ENCODE results near the gene RNF213. TPM values are rescaled to one million over a fixed set of nuclear protein-coding genes. Genes with fewer than 3 reads are reported as not detected.

Gene RNF213
- total and polyA plus RNA-seq, 2 donors (not counting 1 experiment from before 2014, with no cell fraction given) = 36.8 to 245 TPM

DNA sequence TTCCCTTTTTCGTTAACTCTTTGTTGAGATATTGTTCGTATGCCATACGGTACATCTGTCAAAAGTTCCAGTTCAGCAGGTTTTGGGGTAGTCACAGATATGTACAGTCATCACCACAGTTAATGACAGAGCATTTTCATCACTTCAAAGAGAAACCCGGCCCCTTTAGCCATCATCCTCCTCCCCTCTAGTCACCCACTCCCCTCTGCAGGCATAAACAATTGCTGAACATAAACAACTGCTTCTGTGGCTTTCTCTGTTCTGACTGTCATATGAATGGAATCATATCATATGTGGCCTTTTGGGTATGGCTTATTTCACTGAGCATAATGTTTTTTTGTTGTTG lies 59.3 kb downstream of the RNF213 start:
- TF ChIP-seq, protein P1, sequence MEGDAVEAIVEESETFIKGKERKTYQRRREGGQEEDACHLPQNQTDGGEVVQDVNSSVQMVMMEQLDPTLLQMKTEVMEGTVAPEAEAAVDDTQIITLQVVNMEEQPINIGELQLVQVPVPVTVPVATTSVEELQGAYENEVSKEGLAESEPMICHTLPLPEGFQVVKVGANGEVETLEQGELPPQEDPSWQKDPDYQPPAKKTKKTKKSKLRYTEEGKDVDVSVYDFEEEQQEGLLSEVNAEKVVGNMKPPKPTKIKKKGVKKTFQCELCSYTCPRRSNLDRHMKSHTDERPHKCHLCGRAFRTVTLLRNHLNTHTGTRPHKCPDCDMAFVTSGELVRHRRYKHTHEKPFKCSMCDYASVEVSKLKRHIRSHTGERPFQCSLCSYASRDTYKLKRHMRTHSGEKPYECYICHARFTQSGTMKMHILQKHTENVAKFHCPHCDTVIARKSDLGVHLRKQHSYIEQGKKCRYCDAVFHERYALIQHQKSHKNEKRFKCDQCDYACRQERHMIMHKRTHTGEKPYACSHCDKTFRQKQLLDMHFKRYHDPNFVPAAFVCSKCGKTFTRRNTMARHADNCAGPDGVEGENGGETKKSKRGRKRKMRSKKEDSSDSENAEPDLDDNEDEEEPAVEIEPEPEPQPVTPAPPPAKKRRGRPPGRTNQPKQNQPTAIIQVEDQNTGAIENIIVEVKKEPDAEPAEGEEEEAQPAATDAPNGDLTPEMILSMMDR (conservative IDR thresholded peaks at IDR 0.05 in 1 of 2, IDR thresholded peaks at IDR 0.05 in 1 of 2; ENCODE audit: low read depth in 1 of 2, low read length in 2 of 2) = no peak
- TF ChIP-seq EZH2 (IDR thresholded peaks at IDR 0.05; ENCODE audit: low read length, missing control alignments) = no peak
- no peak for DNase-seq (ENCODE audit: low read depth in 2 of 2)
- H3K9ac ChIP-seq (ENCODE audit: insufficient read depth, low read length) = no peak overlapping the region
- no peak overlapping the region for H3K4me2 ChIP-seq (ENCODE audit: extremely low read depth, insufficient read depth, low read length)
- H3K79me2 ChIP-seq (ENCODE audit: control insufficient read depth, insufficient read depth, low read length) = peaks cover 2% of the 10 kb centered on the region
- H3K4me1 ChIP-seq (ENCODE audit: control insufficient read depth, extremely low read depth, insufficient read depth, low read length) = no peaks in the 10 kb centered on the region
- no peak overlapping the region for H2AFZ ChIP-seq (ENCODE audit: low read length)
- no peaks in the 10 kb centered on the region for H3K27me3 ChIP-seq (ENCODE audit: control insufficient read depth, insufficient read depth, low read length)
- no peaks in the 10 kb centered on the region for H4K20me1 ChIP-seq (ENCODE audit: control insufficient read depth, extremely low read depth, insufficient read depth, low read length)
- H3K4me3 ChIP-seq (replicated peaks in 1 of 4; ENCODE audit: control extremely low read depth in 1 of 4, insufficient read depth in 1 of 4, low read depth in 3 of 4, low read length in 4 of 4) = no peak overlapping the region
- H3K9me3 ChIP-seq (ENCODE audit: control insufficient read depth, insufficient read depth, low read depth, low read length) = no peaks in the 10 kb centered on the region
- H3K27ac ChIP-seq (ENCODE audit: insufficient read depth, low read length) = no peak overlapping the region
- H3K36me3 ChIP-seq (ENCODE audit: control insufficient read depth, insufficient read depth, low read length) = peaks cover 15% of the 10 kb centered on the region

DNA sequence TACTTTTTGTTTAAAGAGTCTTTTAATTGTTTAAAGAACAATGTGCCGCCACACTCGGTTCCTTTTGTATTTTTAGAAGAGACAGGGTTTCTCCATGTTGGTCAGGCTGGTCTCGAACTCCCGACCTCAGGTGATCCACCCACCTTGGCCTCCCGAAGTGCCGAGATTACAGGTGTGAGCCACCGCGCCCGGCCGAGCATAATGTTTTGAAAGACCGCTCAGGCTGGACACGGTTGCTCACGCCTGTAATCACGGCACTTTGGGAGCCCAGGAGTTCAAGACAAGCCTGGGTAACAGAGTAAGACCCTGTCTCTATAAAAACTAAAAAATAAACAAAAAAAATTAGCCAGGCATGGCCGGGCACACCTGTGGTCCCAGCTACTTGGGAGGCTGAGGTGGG lies 59.8 kb downstream of the RNF213 start:
- Histone ChIP-seq H3K9me3 (ENCODE audit: control insufficient read depth, insufficient read depth, low read depth, low read length) (no peaks in the 10 kb centered on the region), H4K20me1 (ENCODE audit: control insufficient read depth, extremely low read depth, insufficient read depth, low read length) (no peaks in the 10 kb centered on the region), H3K27me3 (ENCODE audit: control insufficient read depth, insufficient read depth, low read length) (no peaks in the 10 kb centered on the region), H3K9ac (ENCODE audit: insufficient read depth, low read length) (no peak overlapping the region), H3K27ac (ENCODE audit: insufficient read depth, low read length) (no peak overlapping the region), H3K4me1 (ENCODE audit: control insufficient read depth, extremely low read depth, insufficient read depth, low read length) (no peaks in the 10 kb centered on the region), H3K4me3 (replicated peaks in 1 of 4; ENCODE audit: control extremely low read depth in 1 of 4, insufficient read depth in 1 of 4, low read depth in 3 of 4, low read length in 4 of 4) (no peak overlapping the region), H3K79me2 (ENCODE audit: control insufficient read depth, insufficient read depth, low read length) (peaks cover under 1% of the 10 kb centered on the region), H3K4me2 (ENCODE audit: extremely low read depth, insufficient read depth, low read length) (no peak overlapping the region), H2AFZ (ENCODE audit: low read length) (no peak overlapping the region), H3K36me3 (ENCODE audit: control insufficient read depth, insufficient read depth, low read length) (peaks cover 15% of the 10 kb centered on the region)
- TF ChIP-seq, protein P1 (conservative IDR thresholded peaks at IDR 0.05 in 1 of 2, IDR thresholded peaks at IDR 0.05 in 1 of 2; ENCODE audit: low read depth in 1 of 2, low read length in 2 of 2) = no peak
- no peak for TF ChIP-seq EZH2 (IDR thresholded peaks at IDR 0.05; ENCODE audit: low read length, missing control alignments)
- DNase-seq (ENCODE audit: low read depth in 2 of 2) = no peak

DNA sequence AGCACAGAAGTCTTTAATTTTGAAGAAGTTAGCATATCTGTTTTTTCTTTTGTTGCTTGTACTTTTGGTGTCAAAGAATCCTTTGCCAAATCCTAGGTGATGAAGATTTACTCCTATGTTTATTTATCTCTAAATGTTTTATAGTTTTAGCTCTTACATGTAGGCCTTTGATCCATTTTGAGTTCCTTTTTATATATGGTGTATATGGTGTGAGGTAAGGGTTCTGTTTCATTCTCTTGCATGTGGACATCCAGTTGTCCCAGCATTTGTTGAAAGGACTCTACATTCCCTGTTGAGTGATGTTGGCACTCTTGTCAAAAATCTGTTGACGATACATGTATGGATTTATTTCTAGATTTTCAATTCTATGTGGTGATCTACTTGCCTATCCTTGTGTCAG lies 62.2 kb downstream of the RNF213 start:
- H3K4me3 ChIP-seq (replicated peaks in 1 of 4; ENCODE audit: control extremely low read depth in 1 of 4, insufficient read depth in 1 of 4, low read depth in 3 of 4, low read length in 4 of 4) = no peak overlapping the region
- no peaks in the 10 kb centered on the region for H3K27me3 ChIP-seq (ENCODE audit: control insufficient read depth, insufficient read depth, low read length)
- H3K79me2 ChIP-seq (ENCODE audit: control insufficient read depth, insufficient read depth, low read length) = no peaks in the 10 kb centered on the region
- H4K20me1 ChIP-seq (ENCODE audit: control insufficient read depth, extremely low read depth, insufficient read depth, low read length) = no peaks in the 10 kb centered on the region
- H2AFZ ChIP-seq (ENCODE audit: low read length) = no peak overlapping the region
- no peaks in the 10 kb centered on the region for H3K9me3 ChIP-seq (ENCODE audit: control insufficient read depth, insufficient read depth, low read depth, low read length)
- H3K4me2 ChIP-seq (ENCODE audit: extremely low read depth, insufficient read depth, low read length) = no peak overlapping the region
- no peaks in the 10 kb centered on the region for H3K4me1 ChIP-seq (ENCODE audit: control insufficient read depth, extremely low read depth, insufficient read depth, low read length)
- H3K27ac ChIP-seq (ENCODE audit: insufficient read depth, low read length) = no peak overlapping the region
- no peak overlapping the region for H3K9ac ChIP-seq (ENCODE audit: insufficient read depth, low read length)
- peaks cover 17% of the 10 kb centered on the region for H3K36me3 ChIP-seq (ENCODE audit: control insufficient read depth, insufficient read depth, low read length)
- DNase-seq (ENCODE audit: low read depth in 2 of 2) = no peak
- no peak for TF ChIP-seq EZH2 (IDR thresholded peaks at IDR 0.05; ENCODE audit: low read length, missing control alignments)
- TF ChIP-seq, protein P1 (conservative IDR thresholded peaks at IDR 0.05 in 1 of 2, IDR thresholded peaks at IDR 0.05 in 1 of 2; ENCODE audit: low read depth in 1 of 2, low read length in 2 of 2) = no peak

Measured in fibroblast of lung (primary cell).